NCI-H2107 (cell line): ENCODE measurements around the gene SLC8A2.

Experiments used
- DNase-seq: peaks from one replicate; lab custom pipeline; 2025; lab: John Stamatoyannopoulos, UW

SLC8A2 gene

GRCh38 chr19:47503826-47504150 is 32.1 kb upstream of the SLC8A2 start:
- DNase-seq: no peak

DNA sequence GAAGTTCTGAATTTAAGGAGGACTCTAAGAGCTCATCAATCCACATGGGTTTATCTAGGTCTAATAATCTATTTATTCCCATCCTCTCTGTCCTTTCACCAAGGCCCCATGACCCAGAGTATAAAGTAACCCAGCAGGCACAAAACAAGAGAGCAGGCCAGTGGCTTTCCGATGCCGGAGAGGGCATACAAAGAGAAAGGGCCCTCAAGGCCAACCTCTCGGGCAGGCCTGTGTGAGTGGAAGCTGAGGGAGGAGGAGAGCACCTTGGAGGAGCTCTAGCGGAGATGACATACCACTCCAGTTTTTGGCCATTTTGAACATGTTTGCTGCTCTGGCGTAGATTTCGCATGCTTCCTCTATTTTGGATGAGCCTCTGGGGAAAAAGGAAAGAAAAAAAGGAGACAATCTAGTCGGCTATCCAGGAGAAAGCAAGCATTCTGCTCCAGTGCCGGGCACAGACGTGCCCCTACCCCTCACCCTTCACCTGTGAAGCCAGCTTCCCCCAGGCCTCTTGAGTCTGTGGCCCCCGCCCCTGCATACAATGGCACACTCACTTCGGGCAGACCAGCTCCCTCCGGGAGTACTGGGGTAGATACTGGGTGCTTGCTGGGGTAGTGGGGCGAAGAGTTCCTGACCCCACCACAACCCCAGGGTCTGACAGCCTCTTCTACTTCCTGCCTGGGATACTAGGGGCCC is 31.6 kb upstream of the SLC8A2 start:
- no peak for DNase-seq

- no peak for DNase-seq
Observed at GRCh38 chr19:47499863-47500830, 28.5 kb upstream of the SLC8A2 start.

DNA sequence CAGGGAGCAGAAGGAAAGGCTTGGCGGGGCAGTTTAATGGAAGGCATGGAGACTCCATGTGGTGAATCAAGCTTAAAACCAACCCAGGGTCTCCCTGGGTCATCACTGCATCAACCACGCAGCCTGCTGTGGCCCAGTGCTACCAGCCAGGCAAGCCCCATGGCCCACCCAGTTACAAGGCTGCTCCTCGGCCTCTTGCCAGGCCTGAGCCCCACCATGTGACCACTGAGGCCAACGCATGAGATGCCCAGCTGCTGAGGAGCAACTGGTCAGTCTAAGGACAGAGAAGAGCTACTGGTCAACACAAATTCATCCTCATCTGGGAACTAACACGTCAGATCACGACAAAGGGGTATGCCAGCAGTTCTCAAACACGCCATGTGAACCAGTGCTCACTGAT is 27.7 kb upstream of the SLC8A2 start:
- DNase-seq: no peak

- DNase-seq: no peak
Observed at GRCh38 chr19:47498561-47498960, 26.9 kb upstream of the SLC8A2 start.

DNA sequence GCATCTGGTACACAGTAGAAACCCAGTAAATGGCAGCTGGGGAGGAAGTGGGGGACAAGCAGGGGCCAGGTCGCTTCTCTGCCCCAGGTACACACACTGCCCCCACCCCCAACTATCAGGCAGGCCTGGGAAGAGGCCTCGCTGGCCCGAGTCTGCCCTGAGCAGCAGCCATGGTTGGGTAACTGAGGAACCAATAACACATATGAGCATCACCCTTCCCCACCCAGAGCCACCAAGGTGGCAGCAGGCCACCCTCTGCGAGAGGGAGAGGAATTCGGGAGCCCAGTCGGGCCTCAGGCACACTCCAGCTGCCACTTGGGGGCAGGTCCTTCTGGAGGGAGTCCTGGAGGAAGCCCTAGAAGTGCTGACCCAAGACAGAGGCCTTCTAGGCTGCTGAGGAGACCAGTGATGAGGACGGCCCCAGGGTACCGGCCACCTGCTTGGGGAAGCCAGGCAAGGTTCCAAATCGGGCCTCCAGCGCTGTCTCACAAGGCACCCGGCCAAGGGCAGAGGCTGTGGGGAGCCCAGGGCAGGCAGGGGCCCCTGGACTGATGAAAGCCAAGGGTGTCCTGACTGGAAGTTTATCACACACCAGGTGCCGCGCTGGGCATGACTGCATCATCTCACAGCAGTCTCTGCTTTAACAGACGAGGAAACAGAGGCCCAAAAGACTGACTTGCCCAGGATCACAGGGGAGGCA is 26.3 kb upstream of the SLC8A2 start:
- no peak for DNase-seq

DNA sequence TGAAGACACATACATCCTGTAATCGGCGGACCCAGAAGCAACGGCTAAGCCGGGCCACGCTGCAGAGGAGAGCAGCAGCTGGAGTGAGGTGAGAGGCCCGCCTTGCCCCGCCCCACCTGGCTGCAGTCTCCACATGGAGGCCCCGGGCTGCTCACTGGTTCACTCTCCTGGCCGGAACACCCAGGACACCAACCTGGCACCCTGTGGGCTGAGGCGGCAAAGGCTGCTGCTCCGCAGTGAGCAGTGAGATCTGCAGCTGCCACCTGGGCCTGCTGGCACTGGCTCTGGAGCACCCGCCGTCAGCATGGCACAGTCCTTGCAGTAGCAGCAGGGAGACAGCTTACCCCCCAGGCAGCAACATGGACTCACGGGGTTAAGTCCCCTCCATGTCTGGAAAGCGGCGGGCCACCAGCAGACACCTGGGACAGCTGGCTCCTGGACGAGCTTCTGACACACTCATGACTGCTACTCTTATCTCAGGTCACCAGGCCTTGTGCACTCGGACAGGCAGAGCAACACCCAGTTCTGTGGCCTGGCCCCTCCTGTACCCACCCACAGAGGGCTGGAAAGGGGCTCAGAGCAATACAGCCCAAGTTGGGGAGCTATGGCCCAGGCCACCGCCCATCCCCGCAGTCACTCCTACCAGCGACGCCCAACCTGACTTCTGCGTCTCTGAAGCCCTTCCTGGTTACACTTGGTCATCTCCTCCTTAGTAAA is 25.5 kb upstream of the SLC8A2 start:
- DNase-seq: no peak

DNA sequence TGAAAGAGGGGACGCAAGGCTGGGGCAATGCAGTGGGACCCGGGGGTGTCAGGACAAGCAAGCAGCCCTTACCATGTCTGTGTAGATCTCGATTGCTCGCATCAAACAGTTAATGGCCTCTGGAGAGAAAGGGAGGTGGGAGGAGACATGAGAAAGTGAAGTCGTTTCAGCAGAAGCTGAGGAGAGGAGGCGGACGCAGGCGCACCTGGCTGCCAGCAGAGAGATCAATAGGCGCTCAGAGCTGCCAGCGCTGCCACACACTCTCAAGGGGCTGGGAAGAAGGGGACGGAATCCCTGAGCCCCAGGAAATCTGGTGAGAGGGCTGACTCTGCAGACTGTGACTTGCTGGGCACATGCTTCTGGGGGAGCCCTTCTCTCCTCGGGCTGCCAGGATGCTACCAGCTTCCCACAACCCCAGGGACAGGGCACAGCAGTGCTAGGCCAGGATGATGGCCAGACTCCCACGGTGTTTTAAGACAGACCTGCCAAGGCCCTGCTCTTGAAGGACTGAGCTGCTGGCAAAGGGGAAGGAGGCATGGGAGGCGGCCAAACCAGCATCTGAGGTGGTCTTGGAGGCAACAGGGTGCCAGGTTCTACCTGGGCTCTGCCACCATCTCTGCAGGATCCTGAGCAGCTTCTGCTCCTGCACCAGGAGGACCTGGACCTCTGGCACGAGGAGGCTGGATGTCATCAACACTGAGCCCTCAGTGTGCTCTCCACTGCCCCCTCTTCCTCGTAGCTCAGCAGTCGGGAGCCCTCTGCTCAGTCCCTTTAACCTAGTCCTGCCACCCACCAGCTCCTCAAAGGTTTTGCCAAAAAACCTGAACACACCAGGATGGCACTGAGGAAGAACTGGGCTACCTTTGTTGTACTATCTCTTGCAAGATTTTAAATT is 24.0 kb upstream of the SLC8A2 start:
- DNase-seq: no peak

DNA sequence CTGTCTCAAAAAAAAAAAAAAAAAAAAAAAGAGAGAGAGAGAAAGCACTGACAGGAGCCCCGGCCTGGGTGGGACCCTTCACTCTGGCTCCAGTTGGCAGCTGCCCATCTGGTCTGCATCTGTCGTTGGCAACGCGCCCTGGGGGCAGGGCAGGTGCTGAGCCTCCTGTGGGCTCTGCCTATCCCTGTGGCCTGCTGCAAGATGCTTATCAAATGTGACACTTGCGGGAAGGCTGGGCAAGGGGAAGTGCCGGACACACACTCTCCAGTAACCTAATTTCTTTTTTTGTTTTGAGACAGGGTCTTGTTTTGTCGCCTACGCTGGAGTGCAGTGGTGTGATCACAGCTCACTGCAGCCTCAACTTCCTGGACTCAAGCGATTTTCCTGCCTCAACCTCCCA is 23.0 kb upstream of the SLC8A2 start:
- no peak for DNase-seq

- DNase-seq: no peak
Observed at GRCh38 chr19:47494211-47494547, 22.5 kb upstream of the SLC8A2 start.

GRCh38 chr19:47493378-47494210 is 21.9 kb upstream of the SLC8A2 start:
- no peak for DNase-seq

- no peak for DNase-seq
Observed at GRCh38 chr19:47492571-47493377, 21.1 kb upstream of the SLC8A2 start.

- no peak for DNase-seq
Observed at GRCh38 chr19:47492137-47492533, 20.4 kb upstream of the SLC8A2 start.

- DNase-seq: no peak
Observed at GRCh38 chr19:47491358-47492136, 19.9 kb upstream of the SLC8A2 start.

DNA sequence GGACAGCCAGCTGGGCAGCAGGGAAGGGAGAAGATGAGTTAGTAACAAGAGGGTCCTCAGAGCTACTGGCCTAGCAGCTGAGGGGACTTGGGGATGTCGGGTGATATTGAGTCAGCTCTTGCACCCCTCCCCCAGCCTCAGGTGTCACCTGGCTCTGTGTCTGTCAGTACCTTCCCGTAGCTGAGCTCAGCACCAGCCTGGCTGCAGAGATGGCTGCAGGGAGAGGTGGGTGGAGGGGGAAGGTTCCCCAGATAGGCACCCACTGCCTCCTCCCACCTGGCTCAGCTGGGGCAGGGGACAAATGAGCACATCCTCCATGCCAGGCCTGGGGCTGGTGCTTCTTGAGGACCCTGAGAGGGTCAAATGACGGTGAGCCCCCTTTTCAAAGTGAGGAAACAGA is 19.2 kb upstream of the SLC8A2 start:
- no peak for DNase-seq

GRCh38 chr19:47490031-47490430 is 18.3 kb upstream of the SLC8A2 start:
- no peak for DNase-seq

GRCh38 chr19:47489072-47489914 is 17.6 kb upstream of the SLC8A2 start:
- DNase-seq: no peak
